Measurements from ENCODE around the gene JAZF1. TPM values are rescaled to one million over a fixed set of nuclear protein-coding genes. Genes with fewer than 3 reads are reported as not detected.

Gene JAZF1
- total and polyA plus RNA-seq, 2 donors (not counting 1 experiment from before 2014, with no cell fraction given), result 14.0 to 38.6 TPM

DNA sequence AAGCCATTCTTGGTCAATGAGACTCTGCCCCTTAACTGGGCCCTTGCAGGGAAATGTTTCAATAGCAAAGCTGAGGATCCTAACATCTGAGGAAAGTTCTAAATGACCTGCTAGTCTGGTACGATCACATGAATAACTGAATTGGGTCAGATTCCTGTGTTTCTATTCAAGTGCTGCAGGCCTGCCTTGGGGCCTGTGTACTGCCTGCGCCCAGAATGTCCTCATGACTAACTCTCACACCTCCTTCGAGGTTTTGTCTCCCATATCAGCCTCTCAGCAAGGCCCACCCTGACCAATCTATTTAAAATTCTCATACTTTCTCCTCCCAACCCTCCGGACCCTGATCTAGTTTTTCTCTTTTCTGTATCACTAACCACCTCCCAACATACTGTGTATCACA, 4.4 kb downstream of the JAZF1 start:
- no peak overlapping the region for H3K4me3 Mint-ChIP-seq
- H4K20me1 ChIP-seq (ENCODE audit: control insufficient read depth, insufficient read depth, low read length, poor library complexity, severe bottlenecking), result no peaks in the 10 kb centered on the region
- no peak overlapping the region for H3K4me2 ChIP-seq (replicated peaks; ENCODE audit: low read depth, low read length, poor library complexity, severe bottlenecking)
- H2AFZ ChIP-seq (ENCODE audit: insufficient read depth, low read depth, low read length, poor library complexity, severe bottlenecking), result no peak overlapping the region
- H3K27me3 ChIP-seq (replicated peaks in 1 of 4; ENCODE audit: control extremely low read depth in 1 of 4, control insufficient read depth in 3 of 4, insufficient read depth in 4 of 4, low read length in 3 of 4), result no peaks in the 10 kb centered on the region
- H3K4me3 ChIP-seq (ENCODE audit: control extremely low read depth in 1 of 5, extremely low read depth in 1 of 5, insufficient read depth in 1 of 5, low read depth in 2 of 5, low read length in 4 of 5), result no peak overlapping the region
- H3K4me1 ChIP-seq (ENCODE audit: control insufficient read depth in 2 of 2, insufficient read depth in 2 of 2, low read length in 2 of 2), result peaks cover 28 to 50% of the 10 kb centered on the region in 2 donors
- peaks cover 63% of the 10 kb centered on the region for H3K4me1 Mint-ChIP-seq
- H3K27me3 Mint-ChIP-seq, result no peaks in the 10 kb centered on the region
- intact Hi-C loops (cut with micrococcal nuclease), result no loop called here
- peaks cover 0 to 3% of the 10 kb centered on the region in 2 experiments for H3K36me3 ChIP-seq (replicated peaks in 1 of 2; ENCODE audit: control extremely low read depth in 1 of 2, control insufficient read depth in 1 of 2, extremely low read depth in 1 of 2, insufficient read depth in 2 of 2, low read length in 1 of 2)
- H3K79me2 ChIP-seq (ENCODE audit: control insufficient read depth, insufficient read depth, low read length), result peaks cover 83% of the 10 kb centered on the region
- CTCF ChIA-PET, result interaction anchor here (0.5 kb wide), 1 partner anchor 214 kb away, joined by 3 read pairs; no protein-coding TSS in a partner anchor
- WGBS (ENCODE audit: insufficient coverage), result 98% methylated on average over 3 of the region's 4 CpGs
- no peak overlapping the region for H3K9ac ChIP-seq (ENCODE audit: low read length)
- POLR2A ChIA-PET, result no interaction called here
- ATAC-seq (ENCODE audit: low read depth), result no peak
- H3K9me3 Mint-ChIP-seq (ENCODE audit: insufficient read depth), result no peaks in the 10 kb centered on the region
- TF ChIP-seq, protein P1, sequence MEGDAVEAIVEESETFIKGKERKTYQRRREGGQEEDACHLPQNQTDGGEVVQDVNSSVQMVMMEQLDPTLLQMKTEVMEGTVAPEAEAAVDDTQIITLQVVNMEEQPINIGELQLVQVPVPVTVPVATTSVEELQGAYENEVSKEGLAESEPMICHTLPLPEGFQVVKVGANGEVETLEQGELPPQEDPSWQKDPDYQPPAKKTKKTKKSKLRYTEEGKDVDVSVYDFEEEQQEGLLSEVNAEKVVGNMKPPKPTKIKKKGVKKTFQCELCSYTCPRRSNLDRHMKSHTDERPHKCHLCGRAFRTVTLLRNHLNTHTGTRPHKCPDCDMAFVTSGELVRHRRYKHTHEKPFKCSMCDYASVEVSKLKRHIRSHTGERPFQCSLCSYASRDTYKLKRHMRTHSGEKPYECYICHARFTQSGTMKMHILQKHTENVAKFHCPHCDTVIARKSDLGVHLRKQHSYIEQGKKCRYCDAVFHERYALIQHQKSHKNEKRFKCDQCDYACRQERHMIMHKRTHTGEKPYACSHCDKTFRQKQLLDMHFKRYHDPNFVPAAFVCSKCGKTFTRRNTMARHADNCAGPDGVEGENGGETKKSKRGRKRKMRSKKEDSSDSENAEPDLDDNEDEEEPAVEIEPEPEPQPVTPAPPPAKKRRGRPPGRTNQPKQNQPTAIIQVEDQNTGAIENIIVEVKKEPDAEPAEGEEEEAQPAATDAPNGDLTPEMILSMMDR (IDR thresholded peaks at IDR 0.05), result no peak
- no peak for TF ChIP-seq EZH2 (IDR thresholded peaks at IDR 0.05; ENCODE audit: borderline replicate concordance, insufficient read depth, low read depth, low read length, poor library complexity, severe bottlenecking)
- DNase-seq, result no peak
- H3K9me3 ChIP-seq (ENCODE audit: control extremely low read depth in 1 of 3, control insufficient read depth in 2 of 3, insufficient read depth in 1 of 3, low read length in 2 of 3), result no peaks in the 10 kb centered on the region
- peak overlapping the region in 1 of 2 donors; percentile 69 for H3K27ac ChIP-seq (ENCODE audit: low read length in 2 of 2)
- peak overlapping the region; percentile 69 for H3K27ac Mint-ChIP-seq

DNA sequence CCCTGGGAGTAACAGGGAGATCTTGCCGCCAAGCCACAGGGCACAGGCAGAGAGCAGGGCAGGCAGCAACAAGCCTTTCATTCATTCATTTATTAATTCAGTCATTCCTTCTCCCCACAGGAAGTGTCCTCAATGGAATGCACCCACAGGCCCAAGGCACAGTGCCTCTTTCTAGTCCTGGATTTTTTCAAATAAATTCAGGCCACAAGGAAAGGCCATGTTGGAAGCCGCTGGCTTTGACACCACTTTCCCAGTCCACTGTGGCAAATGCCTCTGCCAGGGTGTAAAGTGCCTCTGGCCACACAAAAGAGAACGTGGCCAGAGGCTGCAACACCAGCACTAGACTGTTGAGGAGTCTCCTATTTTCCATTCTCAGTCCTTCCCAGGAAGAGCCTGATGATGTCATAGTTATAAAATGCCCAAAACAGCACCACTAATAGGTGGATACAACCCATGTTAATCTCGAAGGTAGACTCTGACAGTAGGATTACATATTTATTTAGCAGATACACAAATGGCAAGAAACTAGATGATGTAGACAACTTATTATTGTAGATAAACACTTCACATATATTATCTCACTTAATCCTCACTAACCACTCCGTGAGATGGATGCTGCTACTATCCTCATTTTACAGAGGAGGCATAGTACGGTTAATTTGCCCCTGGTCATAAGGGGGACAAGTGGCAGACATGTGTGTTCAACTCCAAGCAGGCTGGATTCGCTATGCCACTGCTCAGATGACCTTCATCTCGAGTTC, 5.5 kb downstream of the JAZF1 start:
- Histone ChIP-seq H4K20me1 (ENCODE audit: control insufficient read depth, insufficient read depth, low read length, poor library complexity, severe bottlenecking) (no peaks in the 10 kb centered on the region), H2AFZ (ENCODE audit: insufficient read depth, low read depth, low read length, poor library complexity, severe bottlenecking) (no peak overlapping the region), H3K27me3 (replicated peaks in 1 of 4; ENCODE audit: control extremely low read depth in 1 of 4, control insufficient read depth in 3 of 4, insufficient read depth in 4 of 4, low read length in 3 of 4) (no peaks in the 10 kb centered on the region), H3K27ac (ENCODE audit: low read length in 2 of 2) (peak overlapping the region in 1 of 2 donors; percentile 69), H3K79me2 (ENCODE audit: control insufficient read depth, insufficient read depth, low read length) (peaks cover 89% of the 10 kb centered on the region), H3K4me1 (ENCODE audit: control insufficient read depth in 2 of 2, insufficient read depth in 2 of 2, low read length in 2 of 2) (peaks cover 33 to 53% of the 10 kb centered on the region in 2 donors), H3K36me3 (replicated peaks in 1 of 2; ENCODE audit: control extremely low read depth in 1 of 2, control insufficient read depth in 1 of 2, extremely low read depth in 1 of 2, insufficient read depth in 2 of 2, low read length in 1 of 2) (peaks cover 0 to 3% of the 10 kb centered on the region in 2 experiments), H3K4me2 (replicated peaks; ENCODE audit: low read depth, low read length, poor library complexity, severe bottlenecking) (no peak overlapping the region), H3K4me3 (ENCODE audit: control extremely low read depth in 1 of 5, extremely low read depth in 1 of 5, insufficient read depth in 1 of 5, low read depth in 2 of 5, low read length in 4 of 5) (no peak overlapping the region), H3K9ac (ENCODE audit: low read length) (no peak overlapping the region), H3K9me3 (ENCODE audit: control extremely low read depth in 1 of 3, control insufficient read depth in 2 of 3, insufficient read depth in 1 of 3, low read length in 2 of 3) (no peaks in the 10 kb centered on the region)
- 100% methylated on average over 3 of the region's 8 CpGs for WGBS (ENCODE audit: insufficient coverage)
- Mint-ChIP-seq H3K27ac (peak overlapping the region; percentile 4), H3K27me3 (no peaks in the 10 kb centered on the region), H3K4me1 (peaks cover 69% of the 10 kb centered on the region), H3K9me3 (ENCODE audit: insufficient read depth) (no peaks in the 10 kb centered on the region), H3K4me3 (no peak overlapping the region)
- no peak for DNase-seq
- ChIA-PET POLR2A (interaction anchor here (1.4 kb wide), 1 partner anchor 10 kb away, joined by 4 read pairs; no protein-coding TSS in a partner anchor), CTCF (no interaction called here)
- ATAC-seq (ENCODE audit: low read depth), result no peak
- TF ChIP-seq, protein P1 (IDR thresholded peaks at IDR 0.05), result no peak
- TF ChIP-seq EZH2 (IDR thresholded peaks at IDR 0.05; ENCODE audit: borderline replicate concordance, insufficient read depth, low read depth, low read length, poor library complexity, severe bottlenecking), result no peak
- intact Hi-C loops (cut with micrococcal nuclease), result no loop called here

All from B cell (primary cell).